H7 (cell line): ENCODE data around the gene PGM1. TPM values are rescaled to one million over a fixed set of nuclear protein-coding genes. Genes with fewer than 3 reads are reported as not detected.

Experiments
- DNase-seq: peaks from one replicate; pipeline ENCODE4 v3.0.0; 2012
- H3K27me3 ChIP-seq: 2 replicates; pipeline ENCODE4 v1.6.0; 2011; ENCODE audit warnings: mild to moderate bottlenecking, low read length; ENCODE audit not compliant: control insufficient read depth, insufficient read depth
- H3K36me3 ChIP-seq: replicated peaks from 2 replicates; pipeline ENCODE4 v1.5.1; 2011; ENCODE audit warnings: low read length; ENCODE audit not compliant: control insufficient read depth, insufficient read depth
- H3K4me3 ChIP-seq: 2 replicates; pipeline ENCODE4 v1.5.1; 2011; ENCODE audit warnings: low read depth, mild to moderate bottlenecking, control low read depth, low read length, moderate library complexity; ENCODE audit not compliant: insufficient read depth
- total RNA-seq: library from RNA; depleted of rRNA; stranded (reverse); fragments of >200 nt; shearing (Covaris generic); gene quantifications from 2 replicates; pipeline ENCODE4 v1.2.3, GENCODE V29; 2014; rRNA removed

The PGM1 gene
- total RNA-seq, 1 experiment from 2014 or later, result 170 TPM

GRCh38 chr1:63698001-63698838, 105.0 kb downstream of the PGM1 start:
- Histone ChIP-seq H3K27me3 (no peaks in the 10 kb centered on the region), H3K36me3 (no peaks in the 10 kb centered on the region), H3K4me3 (no peak overlapping the region)
- no peak for DNase-seq

GRCh38 chr1:63701187-63701586, 108.0 kb downstream of the PGM1 start:
- no peak for DNase-seq
- H3K4me3 ChIP-seq, result no peak overlapping the region
- H3K36me3 ChIP-seq, result no peaks in the 10 kb centered on the region
- no peaks in the 10 kb centered on the region for H3K27me3 ChIP-seq

- no peak for DNase-seq
- Histone ChIP-seq H3K27me3 (no peaks in the 10 kb centered on the region), H3K36me3 (no peaks in the 10 kb centered on the region), H3K4me3 (no peak overlapping the region)
Measured at GRCh38 chr1:63703701-63704107, 110.5 kb downstream of the PGM1 start.

GRCh38 chr1:63704443-63704842, 111.2 kb downstream of the PGM1 start:
- H3K36me3 ChIP-seq, result no peaks in the 10 kb centered on the region
- no peaks in the 10 kb centered on the region for H3K27me3 ChIP-seq
- no peak overlapping the region for H3K4me3 ChIP-seq
- DNase-seq, result no peak

- no peak overlapping the region for H3K4me3 ChIP-seq
- H3K36me3 ChIP-seq, result no peaks in the 10 kb centered on the region
- H3K27me3 ChIP-seq, result no peaks in the 10 kb centered on the region
- no peak for DNase-seq
Measured at GRCh38 chr1:63705078-63705477, 111.9 kb downstream of the PGM1 start.

GRCh38 chr1:63709267-63709828, 116.1 kb downstream of the PGM1 start:
- DNase-seq, result no peak
- H3K27me3 ChIP-seq, result no peaks in the 10 kb centered on the region
- no peak overlapping the region for H3K4me3 ChIP-seq
- no peaks in the 10 kb centered on the region for H3K36me3 ChIP-seq

Other genes starting within 250 kb of the PGM1 start
- gene ALG6, start 225.8 kb upstream of the PGM1 start, total RNA-seq, result 22.7 and 24.1 TPM in 2 replicates
- 53.8 and 79.9 TPM in 2 replicates for gene ITGB3BP, start 70.2 kb upstream of the PGM1 start, total RNA-seq
- 4.7 and 11.1 TPM in 2 replicates for gene EFCAB7, start 69.9 kb upstream of the PGM1 start, total RNA-seq
- 63.4 and 94.3 TPM in 2 replicates for gene ROR1, start 180.6 kb downstream of the PGM1 start, total RNA-seq